ENCODE data around the gene HAGH. TPM values are rescaled to one million over a fixed set of nuclear protein-coding genes. Genes with fewer than 3 reads are reported as not detected.

HAGH gene
- total RNA-seq, 2 experiments from 2014 or later, result 26.9 to 29.9 TPM

Other genes with a start within 250 kb of the HAGH start
- gene IFT140, start 214.8 kb downstream of the HAGH start, total RNA-seq (2014; rRNA removed; shearing (Covaris generic)), result 10.2 and 14.3 TPM in 2 replicates
- gene IFT140, start 214.8 kb downstream of the HAGH start, total RNA-seq (2022), result 21.2 and 21.9 TPM in 2 replicates
- gene CRAMP1, start 214.5 kb downstream of the HAGH start, total RNA-seq (2014; rRNA removed; shearing (Covaris generic)), result 9.1 and 10.5 TPM in 2 replicates
- 33.6 and 33.8 TPM in 2 replicates for gene CRAMP1, start 214.5 kb downstream of the HAGH start, total RNA-seq (2022)
- gene JPT2, start 148.5 kb downstream of the HAGH start, total RNA-seq (2014; rRNA removed; shearing (Covaris generic)), result 48.3 and 67.4 TPM in 2 replicates
- 75.2 and 80.3 TPM in 2 replicates for gene JPT2, start 148.5 kb downstream of the HAGH start, total RNA-seq (2022)
- gene MAPK8IP3, start 120.6 kb downstream of the HAGH start, total RNA-seq (2014; rRNA removed; shearing (Covaris generic)), result 95.9 and 114 TPM in 2 replicates
- 130 and 133 TPM in 2 replicates for gene MAPK8IP3, start 120.6 kb downstream of the HAGH start, total RNA-seq (2022)
- 38.2 and 54.5 TPM in 2 replicates for gene NME3, start 55.3 kb downstream of the HAGH start, total RNA-seq (2014; rRNA removed; shearing (Covaris generic))
- 30.6 and 34.8 TPM in 2 replicates for gene NME3, start 55.3 kb downstream of the HAGH start, total RNA-seq (2022)
- 22.0 and 23.8 TPM in 2 replicates for gene EME2, start 54.0 kb downstream of the HAGH start, total RNA-seq (2014; rRNA removed; shearing (Covaris generic))
- gene EME2, start 54.0 kb downstream of the HAGH start, total RNA-seq (2022), result 48.5 and 51.8 TPM in 2 replicates
- gene MRPS34, start 53.7 kb downstream of the HAGH start, total RNA-seq (2014; rRNA removed; shearing (Covaris generic)), result 170 and 190 TPM in 2 replicates
- gene MRPS34, start 53.7 kb downstream of the HAGH start, total RNA-seq (2022), result 176 and 196 TPM in 2 replicates
- gene SPSB3, start 44.3 kb downstream of the HAGH start, total RNA-seq (2014; rRNA removed; shearing (Covaris generic)), result 52.4 and 53.7 TPM in 2 replicates
- gene SPSB3, start 44.3 kb downstream of the HAGH start, total RNA-seq (2022), result 33.6 and 39.5 TPM in 2 replicates
- 70.5 and 94.9 TPM in 2 replicates for gene NUBP2, start 43.9 kb downstream of the HAGH start, total RNA-seq (2014; rRNA removed; shearing (Covaris generic))
- gene NUBP2, start 43.9 kb downstream of the HAGH start, total RNA-seq (2022), result 58.2 and 62.7 TPM in 2 replicates
- 0.13 TPM in 1 of 2 replicates, not detected in the other for gene IGFALS, start 33.1 kb downstream of the HAGH start, total RNA-seq (2014; rRNA removed; shearing (Covaris generic))
- 0.33 TPM in 1 of 2 replicates, not detected in the other for gene IGFALS, start 33.1 kb downstream of the HAGH start, total RNA-seq (2022)
- gene FAHD1, start 381 bp upstream of the HAGH start, total RNA-seq (2014; rRNA removed; shearing (Covaris generic)), result 30.7 and 32.4 TPM in 2 replicates
- 13.7 and 15.1 TPM in 2 replicates for gene FAHD1, start 381 bp upstream of the HAGH start, total RNA-seq (2022)
- not detected in 2 replicates for gene MEIOB, start 45.3 kb upstream of the HAGH start, total RNA-seq (2014; rRNA removed; shearing (Covaris generic))
- not detected in 2 replicates for gene MEIOB, start 45.3 kb upstream of the HAGH start, total RNA-seq (2022)
- not detected in 2 replicates for gene HS3ST6, start 91.6 kb upstream of the HAGH start, total RNA-seq (2014; rRNA removed; shearing (Covaris generic))
- not detected in 2 replicates for gene HS3ST6, start 91.6 kb upstream of the HAGH start, total RNA-seq (2022)
- gene MSRB1, start 116.4 kb upstream of the HAGH start, total RNA-seq (2014; rRNA removed; shearing (Covaris generic)), result 5.2 and 9.0 TPM in 2 replicates
- gene MSRB1, start 116.4 kb upstream of the HAGH start, total RNA-seq (2022), result 17.6 and 18.0 TPM in 2 replicates
- gene RPL3L, start 127.9 kb upstream of the HAGH start, total RNA-seq (2014; rRNA removed; shearing (Covaris generic)), result 0.35 TPM in 1 of 2 replicates, not detected in the other
- gene RPL3L, start 127.9 kb upstream of the HAGH start, total RNA-seq (2022), result 0.63 and 0.72 TPM in 2 replicates
- gene NDUFB10, start 132.7 kb upstream of the HAGH start, total RNA-seq (2014; rRNA removed; shearing (Covaris generic)), result 240 and 317 TPM in 2 replicates
- gene NDUFB10, start 132.7 kb upstream of the HAGH start, total RNA-seq (2022), result 180 and 201 TPM in 2 replicates
- 2,266 and 2,461 TPM in 2 replicates for gene RPS2, start 138.0 kb upstream of the HAGH start, total RNA-seq (2014; rRNA removed; shearing (Covaris generic))
- gene RPS2, start 138.0 kb upstream of the HAGH start, total RNA-seq (2022), result 3,120 and 3,140 TPM in 2 replicates
- not detected in 2 replicates for gene RNF151, start 140.0 kb upstream of the HAGH start, total RNA-seq (2014; rRNA removed; shearing (Covaris generic))
- not detected in 2 replicates for gene RNF151, start 140.0 kb upstream of the HAGH start, total RNA-seq (2022)
- 58.5 and 67.2 TPM in 2 replicates for gene TBL3, start 145.2 kb upstream of the HAGH start, total RNA-seq (2014; rRNA removed; shearing (Covaris generic))
- 44.3 and 49.9 TPM in 2 replicates for gene TBL3, start 145.2 kb upstream of the HAGH start, total RNA-seq (2022)
- 0.22 and 2.1 TPM in 2 replicates for gene NOXO1, start 154.6 kb upstream of the HAGH start, total RNA-seq (2014; rRNA removed; shearing (Covaris generic))
- 0.30 and 0.59 TPM in 2 replicates for gene NOXO1, start 154.6 kb upstream of the HAGH start, total RNA-seq (2022)
- gene GFER, start 157.4 kb upstream of the HAGH start, total RNA-seq (2014; rRNA removed; shearing (Covaris generic)), result 25.1 and 32.3 TPM in 2 replicates
- 31.1 and 40.2 TPM in 2 replicates for gene GFER, start 157.4 kb upstream of the HAGH start, total RNA-seq (2022)
- 9.0 and 11.1 TPM in 2 replicates for gene SYNGR3, start 163.1 kb upstream of the HAGH start, total RNA-seq (2014; rRNA removed; shearing (Covaris generic))
- 10.3 and 12.0 TPM in 2 replicates for gene SYNGR3, start 163.1 kb upstream of the HAGH start, total RNA-seq (2022)
- 26.3 and 37.2 TPM in 2 replicates for gene ZNF598, start 183.0 kb upstream of the HAGH start, total RNA-seq (2014; rRNA removed; shearing (Covaris generic))
- 80.4 and 83.8 TPM in 2 replicates for gene ZNF598, start 183.0 kb upstream of the HAGH start, total RNA-seq (2022)
- 0.85 and 0.88 TPM in 2 replicates for gene NPW, start 193.0 kb upstream of the HAGH start, total RNA-seq (2014; rRNA removed; shearing (Covaris generic))
- 1.3 and 3.7 TPM in 2 replicates for gene NPW, start 193.0 kb upstream of the HAGH start, total RNA-seq (2022)
- gene NHERF2, start 200.1 kb upstream of the HAGH start, total RNA-seq (2014; rRNA removed; shearing (Covaris generic)), result not detected in 2 replicates
- 0.27 and 0.31 TPM in 2 replicates for gene NHERF2, start 200.1 kb upstream of the HAGH start, total RNA-seq (2022)
- 50.9 and 56.2 TPM in 2 replicates for gene NTHL1, start 221.0 kb upstream of the HAGH start, total RNA-seq (2014; rRNA removed; shearing (Covaris generic))
- gene NTHL1, start 221.0 kb upstream of the HAGH start, total RNA-seq (2022), result 44.6 and 51.5 TPM in 2 replicates
- 42.8 and 57.2 TPM in 2 replicates for gene TSC2, start 221.2 kb upstream of the HAGH start, total RNA-seq (2014; rRNA removed; shearing (Covaris generic))
- 152 and 160 TPM in 2 replicates for gene TSC2, start 221.2 kb upstream of the HAGH start, total RNA-seq (2022)

Measured in OCI-LY7 (cell line).